ENCODE results near the gene APOA4.

The APOA4 gene

GRCh38 chr11:116775975-116776374, 47.1 kb downstream of the APOA4 start:
- no peaks in the 10 kb centered on the region for H3K9me3 ChIP-seq (ENCODE audit: insufficient read depth, low read length)
- H2AFZ ChIP-seq (ENCODE audit: low read depth, low read length, severe bottlenecking), result no peak overlapping the region
- no peak for TF ChIP-seq CTCF (IDR thresholded peaks at IDR 0.05; ENCODE audit: insufficient read depth, low read length, poor library complexity, severe bottlenecking)
- no peak for TF ChIP-seq EZH2phosphoT487 (conservative IDR thresholded peaks at IDR 0.05; ENCODE audit: low read length)
- peaks cover 39% of the 10 kb centered on the region for H3F3A ChIP-seq (ENCODE audit: insufficient read depth)
- H3K9me2 ChIP-seq (replicated peaks; ENCODE audit: insufficient read depth, low read length), result no peaks in the 10 kb centered on the region
- H3K27ac ChIP-seq (ENCODE audit: low read depth, low read length), result no peak overlapping the region
- H3K4me3 ChIP-seq (ENCODE audit: insufficient read depth, low read length, poor library complexity, severe bottlenecking), result no peak overlapping the region
- no peaks in the 10 kb centered on the region for H3K27me3 ChIP-seq (ENCODE audit: low read length)
- H3K4me2 ChIP-seq (ENCODE audit: low read depth, low read length, poor library complexity, severe bottlenecking), result no peak overlapping the region
- no peaks in the 10 kb centered on the region for H4K20me1 ChIP-seq (ENCODE audit: low read depth, low read length)
- peaks cover 15% of the 10 kb centered on the region for H3K79me2 ChIP-seq (ENCODE audit: insufficient read depth, low read length)
- no peak overlapping the region for H3K9ac ChIP-seq (ENCODE audit: low read length)
- H3K36me3 ChIP-seq (ENCODE audit: low read length), result peaks cover 15% of the 10 kb centered on the region; the same call in 1 of the 2 replicates

GRCh38 chr11:116774661-116775060, 48.4 kb downstream of the APOA4 start:
- Histone ChIP-seq H4K20me1 (ENCODE audit: low read depth, low read length) (no peaks in the 10 kb centered on the region), H3K9me3 (ENCODE audit: insufficient read depth, low read length) (no peaks in the 10 kb centered on the region), H3K4me2 (ENCODE audit: low read depth, low read length, poor library complexity, severe bottlenecking) (no peak overlapping the region), H3K9ac (ENCODE audit: low read length) (peak overlapping the region; percentile 80; the same call in 1 of the 2 replicates), H3K79me2 (ENCODE audit: insufficient read depth, low read length) (peaks cover 25% of the 10 kb centered on the region), H3K36me3 (ENCODE audit: low read length) (peaks cover 11% of the 10 kb centered on the region; the same call in 1 of the 2 replicates), H3K27me3 (ENCODE audit: low read length) (no peaks in the 10 kb centered on the region), H2AFZ (ENCODE audit: low read depth, low read length, severe bottlenecking) (no peak overlapping the region), H3F3A (ENCODE audit: insufficient read depth) (peaks cover 39% of the 10 kb centered on the region), H3K4me3 (ENCODE audit: insufficient read depth, low read length, poor library complexity, severe bottlenecking) (no peak overlapping the region), H3K27ac (ENCODE audit: low read depth, low read length) (peak overlapping the region; percentile 92; the same call in 1 of the 2 replicates), H3K9me2 (replicated peaks; ENCODE audit: insufficient read depth, low read length) (no peaks in the 10 kb centered on the region)
- TF ChIP-seq CTCF (IDR thresholded peaks at IDR 0.05; ENCODE audit: insufficient read depth, low read length, poor library complexity, severe bottlenecking) (no peak), EZH2phosphoT487 (conservative IDR thresholded peaks at IDR 0.05; ENCODE audit: low read length) (no peak)

GRCh38 chr11:116773203-116774097, 49.7 kb downstream of the APOA4 start:
- Histone ChIP-seq H3K4me2 (ENCODE audit: low read depth, low read length, poor library complexity, severe bottlenecking) (peak overlapping the region; percentile 74), H3K9me3 (ENCODE audit: insufficient read depth, low read length) (no peaks in the 10 kb centered on the region), H3K9ac (ENCODE audit: low read length) (peak overlapping the region; percentile 80), H3K27ac (ENCODE audit: low read depth, low read length) (peak overlapping the region; percentile 92), H3F3A (ENCODE audit: insufficient read depth) (peaks cover 39% of the 10 kb centered on the region), H3K9me2 (replicated peaks; ENCODE audit: insufficient read depth, low read length) (no peaks in the 10 kb centered on the region), H3K4me3 (ENCODE audit: insufficient read depth, low read length, poor library complexity, severe bottlenecking) (peak overlapping the region; percentile 73), H4K20me1 (ENCODE audit: low read depth, low read length) (no peaks in the 10 kb centered on the region), H3K27me3 (ENCODE audit: low read length) (no peaks in the 10 kb centered on the region), H3K79me2 (ENCODE audit: insufficient read depth, low read length) (peaks cover 25% of the 10 kb centered on the region), H2AFZ (ENCODE audit: low read depth, low read length, severe bottlenecking) (peak overlapping the region; percentile 39), H3K36me3 (ENCODE audit: low read length) (peaks cover 4% of the 10 kb centered on the region; the same call in 1 of the 2 replicates)
- TF ChIP-seq CTCF (IDR thresholded peaks at IDR 0.05; ENCODE audit: insufficient read depth, low read length, poor library complexity, severe bottlenecking) (no peak), EZH2phosphoT487 (conservative IDR thresholded peaks at IDR 0.05; ENCODE audit: low read length) (no peak)
